Mucosa of stomach (tissue), 1 donor: ENCODE results near the gene MAGEA8.
"Not testable (repeated sequence)": the region's sequence is repeated elsewhere in the genome, so short reads cannot be mapped to it uniquely, and the experiment has no call there.

Experiments
- H3K27me3 ChIP-seq: one replicate; pipeline ENCODE4 v1.7.0; 2013; ENCODE audit warnings: mild to moderate bottlenecking, low read length; ENCODE audit not compliant: control insufficient read depth, insufficient read depth
- H3K36me3 ChIP-seq: one replicate; pipeline ENCODE4 v1.7.0; 2013; ENCODE audit warnings: low read length; ENCODE audit not compliant: control insufficient read depth, insufficient read depth
- H3K4me1 ChIP-seq: one replicate; pipeline ENCODE4 v1.7.0; 2013; ENCODE audit warnings: mild to moderate bottlenecking, low read length; ENCODE audit not compliant: control insufficient read depth, insufficient read depth
- H3K4me3 ChIP-seq: one replicate; pipeline ENCODE4 v1.7.0; 2013; ENCODE audit warnings: low read length
- H3K9ac ChIP-seq: one replicate; pipeline ENCODE4 v1.7.0; 2013; ENCODE audit warnings: mild to moderate bottlenecking, low read length, moderate library complexity
- H3K9me3 ChIP-seq: one replicate; pipeline ENCODE4 v1.7.0; 2013; ENCODE audit warnings: mild to moderate bottlenecking, low read length, moderate library complexity; ENCODE audit not compliant: control insufficient read depth
- donor health status: Pancreatic carcinoma.

The MAGEA8 gene

DNA sequence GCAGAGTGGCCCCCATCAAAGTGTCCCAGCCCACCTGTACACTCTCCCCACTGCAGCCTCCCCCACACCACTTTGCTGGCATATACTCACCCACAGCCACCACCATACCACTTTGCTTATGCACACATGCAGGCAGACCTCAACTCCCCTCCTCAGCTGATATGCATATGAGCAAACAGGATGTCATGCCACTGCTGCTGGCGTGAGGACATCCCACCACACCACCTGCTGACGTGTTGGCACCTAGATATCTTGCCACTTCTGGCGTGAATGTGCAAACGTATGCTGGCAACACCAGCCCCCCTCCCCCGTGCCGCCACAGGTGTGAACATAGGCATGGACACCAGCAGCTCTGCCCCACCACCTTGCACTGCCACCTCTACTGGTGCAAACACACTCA is 22.4 kb upstream of the MAGEA8 start:
- Histone ChIP-seq H3K4me1 (no peaks in the 10 kb centered on the region), H3K4me3 (no peak overlapping the region), H3K27me3 (no peaks in the 10 kb centered on the region), H3K9me3 (no peaks in the 10 kb centered on the region), H3K36me3 (no peaks in the 10 kb centered on the region), H3K9ac (no peak overlapping the region)

DNA sequence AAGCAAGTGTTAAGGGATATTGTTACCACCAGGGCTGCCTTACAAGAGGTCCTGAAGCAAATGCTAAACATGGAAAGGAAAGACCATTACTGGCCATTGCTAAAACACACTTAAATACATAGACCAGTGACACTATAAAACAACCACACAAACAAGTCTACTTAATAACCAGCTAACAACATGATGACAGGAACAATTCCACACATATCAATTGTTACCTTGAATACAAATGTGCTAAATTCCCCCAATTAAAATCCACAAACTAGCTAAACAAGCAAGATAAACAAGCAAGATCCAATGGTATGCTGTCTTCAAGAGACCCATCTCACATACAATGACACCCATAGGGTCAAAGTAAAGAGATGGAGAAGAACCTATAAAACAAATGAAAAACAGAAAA is 20.5 kb upstream of the MAGEA8 start:
- Histone ChIP-seq H3K9me3 (no peaks in the 10 kb centered on the region), H3K9ac (no peak overlapping the region), H3K4me1 (no peaks in the 10 kb centered on the region), H3K4me3 (no peak overlapping the region), H3K27me3 (no peaks in the 10 kb centered on the region), H3K36me3 (no peaks in the 10 kb centered on the region)

DNA sequence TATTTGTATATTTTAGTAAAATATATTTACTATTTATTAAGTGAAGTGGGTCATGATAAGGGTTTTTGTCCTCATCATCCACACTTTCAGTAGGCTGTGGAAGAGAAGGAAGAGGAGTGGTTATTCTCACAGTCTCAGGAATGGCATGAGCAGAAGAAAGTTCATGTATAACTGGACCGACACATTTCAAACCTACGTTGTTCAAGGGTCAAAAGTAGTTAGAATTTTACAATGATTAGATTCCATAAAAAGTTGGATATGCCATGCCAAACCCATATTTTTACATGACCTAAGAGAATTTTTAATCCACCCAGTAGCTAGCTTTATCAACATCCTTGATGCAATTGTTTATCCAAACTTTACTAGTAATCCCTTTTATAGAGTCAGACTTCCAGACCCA is 15.6 kb upstream of the MAGEA8 start:
- Histone ChIP-seq H3K27me3 (no peaks in the 10 kb centered on the region), H3K9ac (no peak overlapping the region), H3K4me1 (no peaks in the 10 kb centered on the region), H3K4me3 (no peak overlapping the region), H3K36me3 (no peaks in the 10 kb centered on the region), H3K9me3 (no peaks in the 10 kb centered on the region)

GRCh38 chrX:149867488-149867887 is 13.5 kb upstream of the MAGEA8 start:
- Histone ChIP-seq H3K36me3 (no peaks in the 10 kb centered on the region), H3K4me3 (no peak overlapping the region), H3K27me3 (no peaks in the 10 kb centered on the region), H3K4me1 (no peaks in the 10 kb centered on the region), H3K9me3 (no peaks in the 10 kb centered on the region), H3K9ac (no peak overlapping the region)

DNA sequence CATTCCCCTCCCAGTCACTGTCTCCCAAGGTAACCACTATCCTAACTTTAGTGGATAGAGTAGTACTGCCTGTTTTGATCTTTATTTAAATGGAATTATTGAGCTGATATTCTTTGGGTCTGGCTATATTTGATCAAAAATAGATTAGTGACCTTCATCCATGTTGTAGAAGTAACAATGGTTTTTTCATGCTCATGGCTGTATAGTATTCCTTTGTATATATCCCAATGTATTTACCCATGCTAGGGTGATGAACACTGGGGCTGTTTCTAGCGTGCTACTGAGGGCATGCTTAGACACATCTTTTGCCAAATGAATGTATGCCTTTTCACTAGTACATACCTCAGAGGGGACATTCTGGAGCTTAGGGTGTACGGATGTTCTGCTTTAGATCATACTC is 10.1 kb upstream of the MAGEA8 start:
- no peaks in the 10 kb centered on the region for H3K27me3 ChIP-seq
- no peak overlapping the region for H3K4me3 ChIP-seq
- H3K36me3 ChIP-seq: no peaks in the 10 kb centered on the region
- H3K4me1 ChIP-seq: no peaks in the 10 kb centered on the region
- H3K9ac ChIP-seq: no peak overlapping the region
- no peaks in the 10 kb centered on the region for H3K9me3 ChIP-seq

GRCh38 chrX:149871433-149871832 is 9.6 kb upstream of the MAGEA8 start:
- Histone ChIP-seq H3K27me3 (no peaks in the 10 kb centered on the region), H3K9ac (no peak overlapping the region), H3K4me1 (no peaks in the 10 kb centered on the region)

GRCh38 chrX:149871940-149872339 is 9.0 kb upstream of the MAGEA8 start:
- Histone ChIP-seq H3K9me3 (no peaks in the 10 kb centered on the region), H3K4me3 (no peak overlapping the region), H3K4me1 (no peaks in the 10 kb centered on the region), H3K9ac (no peak overlapping the region), H3K36me3 (no peaks in the 10 kb centered on the region), H3K27me3 (no peaks in the 10 kb centered on the region)

More at GRCh38 chrX:149871433-149871832, 9.6 kb upstream of the MAGEA8 start:
- Histone ChIP-seq H3K36me3 (no peaks in the 10 kb centered on the region), H3K9me3 (no peaks in the 10 kb centered on the region), H3K4me3 (no peak overlapping the region)

- no peaks in the 10 kb centered on the region for H3K9me3 ChIP-seq
- no peak overlapping the region for H3K4me3 ChIP-seq
- H3K9ac ChIP-seq: no peak overlapping the region
- no peaks in the 10 kb centered on the region for H3K36me3 ChIP-seq
- H3K4me1 ChIP-seq: no peaks in the 10 kb centered on the region
- H3K27me3 ChIP-seq: no peaks in the 10 kb centered on the region
These were observed 3.8 kb upstream of the MAGEA8 start for GRCh38 chrX:149877157-149877556.

GRCh38 chrX:149877636-149878035 is 3.3 kb upstream of the MAGEA8 start:
- H3K9me3 ChIP-seq: no peaks in the 10 kb centered on the region
- no peaks in the 10 kb centered on the region for H3K36me3 ChIP-seq
- H3K4me1 ChIP-seq: no peaks in the 10 kb centered on the region
- no peak overlapping the region for H3K9ac ChIP-seq
- no peaks in the 10 kb centered on the region for H3K27me3 ChIP-seq
- no peak overlapping the region for H3K4me3 ChIP-seq

- not testable (repeated sequence) for H3K4me1 ChIP-seq, H3K9me3 ChIP-seq, H3K9ac ChIP-seq, H3K4me3 ChIP-seq, H3K27me3 ChIP-seq, H3K36me3 ChIP-seq
These were observed 9.8 kb downstream of the MAGEA8 start for GRCh38 chrX:149890828-149891227.

- Histone ChIP-seq H3K9ac (no peak overlapping the region), H3K9me3 (no peaks in the 10 kb centered on the region), H3K27me3 (no peaks in the 10 kb centered on the region), H3K4me3 (no peak overlapping the region), H3K4me1 (no peaks in the 10 kb centered on the region), H3K36me3 (no peaks in the 10 kb centered on the region)
These were observed 17.6 kb downstream of the MAGEA8 start for GRCh38 chrX:149898554-149898953.

- peak overlapping the region; percentile 34 for H3K9ac ChIP-seq
- H3K36me3 ChIP-seq: no peaks in the 10 kb centered on the region
- H3K4me1 ChIP-seq: peaks cover 3% of the 10 kb centered on the region
- no peaks in the 10 kb centered on the region for H3K27me3 ChIP-seq
- no peaks in the 10 kb centered on the region for H3K9me3 ChIP-seq
- no peak overlapping the region for H3K4me3 ChIP-seq
These were observed 23.1 kb downstream of the MAGEA8 start for GRCh38 chrX:149903889-149904748.

DNA sequence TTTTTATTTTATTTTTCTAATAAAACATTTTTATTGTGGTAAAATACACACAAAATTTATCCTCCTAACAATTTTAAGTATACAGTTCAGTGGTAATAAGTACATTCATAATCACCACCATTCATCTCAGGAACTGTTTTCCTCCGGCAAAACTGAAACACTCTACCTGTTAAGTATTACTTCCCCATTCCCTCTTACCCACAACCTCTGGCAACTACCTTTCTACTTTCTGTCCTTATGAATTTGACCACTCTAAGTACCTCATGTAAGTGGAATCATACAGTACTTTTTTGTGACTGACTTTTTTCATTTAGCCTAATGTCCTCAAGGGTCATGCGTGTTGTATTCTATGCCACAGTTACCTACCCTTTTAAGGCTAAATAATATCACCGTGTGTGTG is 27.3 kb downstream of the MAGEA8 start:
- Histone ChIP-seq H3K4me3 (no peak overlapping the region), H3K36me3 (no peaks in the 10 kb centered on the region), H3K9ac (no peak overlapping the region), H3K4me1 (peaks cover 3% of the 10 kb centered on the region), H3K9me3 (no peaks in the 10 kb centered on the region), H3K27me3 (no peaks in the 10 kb centered on the region)
